IMR-90 (cell line): ENCODE measurements around the gene TMED3. TPM values are rescaled to one million over a fixed set of nuclear protein-coding genes. Genes with fewer than 3 reads are reported as not detected.

ENCODE experiments used
- ATAC-seq: fragments of 200-7000 bp; cut with Tn5 transposase; 2 replicates; pipeline ENCODE4 v1.9.1; 2020; ENCODE audit warnings: low read depth, mild to moderate bottlenecking, moderate library complexity
- BruUV-seq: library from RNA; stranded (reverse); fragments of 400-500 nt; replicated peaks from 2 replicates; lab custom pipeline; 2021; lab: Mats Ljungman, UMichigan
- CTCF ChIA-PET: fragments of 300-600 bp; formaldehyde crosslinking; extraction: SDS; loops from one replicate; lab custom pipeline; 2021; ENCODE audit warnings: antibody characterized with exemption; lab: Yijun Ruan, JAX
- POLR2A ChIA-PET: fragments of 300-600 bp; sonication (Branson Sonifier 250); formaldehyde crosslinking; loops from one replicate; lab custom pipeline; 2022; ENCODE audit warnings: antibody characterized with exemption; ENCODE audit not compliant: unreplicated experiment; lab: Charles Lee
- DNase-seq: peaks from one replicate; pipeline ENCODE4 v3.0.0; 2013
- H2AFZ ChIP-seq: replicated peaks from 2 replicates; pipeline ENCODE3; 2013; ENCODE audit warnings: low read length, mild to moderate bottlenecking; ENCODE audit not compliant: poor library complexity
- H2AK5ac ChIP-seq: 2 replicates; pipeline ENCODE4 v1.6.1; 2013; ENCODE audit warnings: low read depth, low read length, inconsistent platforms
- H2AK9ac ChIP-seq: replicated peaks from 2 replicates; pipeline ENCODE3; 2013; ENCODE audit warnings: mild to moderate bottlenecking, low read depth, low read length, moderate library complexity; ENCODE audit not compliant: poor library complexity
- H2BK120ac ChIP-seq: 2 replicates; pipeline ENCODE4 v1.6.1; 2013; ENCODE audit warnings: low read depth, low read length, inconsistent platforms
- H2BK15ac ChIP-seq: 3 replicates; pipeline ENCODE4 v1.6.1; 2013; ENCODE audit warnings: low read depth, low read length, inconsistent platforms
- H2BK20ac ChIP-seq: 2 replicates; pipeline ENCODE4 v1.6.1; 2013; ENCODE audit warnings: low read depth, mild to moderate bottlenecking, inconsistent platforms, low read length, moderate library complexity
- H2BK5ac ChIP-seq: 2 replicates; pipeline ENCODE4 v1.6.1; 2013; ENCODE audit warnings: mild to moderate bottlenecking, low read depth, low read length, inconsistent platforms; ENCODE audit not compliant: poor library complexity, severe bottlenecking
- H3K14ac ChIP-seq: replicated peaks from 2 replicates; pipeline ENCODE4 v1.6.1; 2013; ENCODE audit warnings: low read depth, low read length, inconsistent platforms
- H3K18ac ChIP-seq: 2 replicates; pipeline ENCODE4 v1.6.1; 2013; ENCODE audit warnings: low read depth, low read length, control low read depth
- H3K23ac ChIP-seq: 2 replicates; pipeline ENCODE4 v1.6.1; 2013; ENCODE audit warnings: low read depth, low read length, inconsistent platforms
- H3K27ac ChIP-seq: 2 replicates; pipeline ENCODE4 v1.5.1; 2013; ENCODE audit warnings: mild to moderate bottlenecking, control low read depth, low read length; ENCODE audit not compliant: insufficient read depth
- H3K27me3 ChIP-seq: 2 replicates; pipeline ENCODE4 v1.6.1; 2013; ENCODE audit warnings: low read length; ENCODE audit not compliant: control insufficient read depth, insufficient read depth
- H3K36me3 ChIP-seq: 2 replicates; pipeline ENCODE4 v1.6.1; 2013; ENCODE audit warnings: low read length, mixed read lengths; ENCODE audit not compliant: control insufficient read depth, insufficient read depth
- H3K4ac ChIP-seq: 2 replicates; pipeline ENCODE4 v1.6.1; 2013; ENCODE audit warnings: low read depth, low read length, inconsistent platforms
- H3K4me1 ChIP-seq: 2 replicates; pipeline ENCODE4 v1.6.1; 2013; ENCODE audit warnings: low read length, mixed read lengths; ENCODE audit not compliant: control insufficient read depth, insufficient read depth
- H3K4me2 ChIP-seq: 2 replicates; pipeline ENCODE4 v1.6.1; 2013; ENCODE audit warnings: low read depth, mild to moderate bottlenecking, control low read depth, low read length, moderate library complexity
- H3K4me3 ChIP-seq: 2 replicates; pipeline ENCODE4 v1.5.1; 2013; ENCODE audit warnings: low read depth, mild to moderate bottlenecking, control low read depth, low read length, moderate library complexity; ENCODE audit not compliant: insufficient read depth
- H3K56ac ChIP-seq: 2 replicates; pipeline ENCODE4 v1.6.1; 2013; ENCODE audit warnings: low read length, inconsistent platforms; ENCODE audit not compliant: insufficient read depth; ENCODE audit errors: extremely low read depth
- H3K79me1 ChIP-seq, 2 experiments: 2 replicates each; pipeline ENCODE4 v1.6.1; 2013; ENCODE audit warnings: low read length in 2 of 2, inconsistent platforms in 1 of 2, low read depth in 1 of 2
- H3K9ac ChIP-seq: 2 replicates; pipeline ENCODE4 v1.6.1; 2013; ENCODE audit warnings: low read depth, low read length, control low read depth
- H3K9me1 ChIP-seq: 2 replicates; pipeline ENCODE4 v1.6.1; 2013; ENCODE audit warnings: low read length, inconsistent platforms; ENCODE audit not compliant: insufficient read depth
- H3K9me3 ChIP-seq: 2 replicates; pipeline ENCODE4 v1.6.1; 2013; ENCODE audit warnings: low read length; ENCODE audit not compliant: control insufficient read depth, insufficient read depth
- H4K20me1 ChIP-seq: 2 replicates; pipeline ENCODE4 v1.6.1; 2013; ENCODE audit warnings: low read length, inconsistent platforms; ENCODE audit not compliant: insufficient read depth
- H4K5ac ChIP-seq: 2 replicates; pipeline ENCODE4 v1.6.1; 2013; ENCODE audit warnings: mild to moderate bottlenecking, low read depth, low read length, control low read depth
- H4K8ac ChIP-seq, 2 experiments: 2 replicates each; pipeline ENCODE4 v1.6.1; 2013; ENCODE audit warnings: low read depth in 2 of 2, low read length in 2 of 2, control low read depth in 1 of 2, inconsistent platforms in 1 of 2
- H4K91ac ChIP-seq: 2 replicates; pipeline ENCODE4 v1.6.1; 2013; ENCODE audit warnings: low read depth, low read length, inconsistent platforms; ENCODE audit not compliant: insufficient read depth
- BHLHE40 ChIP-seq: fragments of 150-350 bp; IDR thresholded peaks from 2 replicates; pipeline ENCODE4 v1.6.1; 2016; ENCODE audit warnings: mild to moderate bottlenecking, low read depth, low read length
- CEBPB ChIP-seq: IDR thresholded peaks from 2 replicates; pipeline ENCODE4 v1.6.1; 2012; ENCODE audit warnings: low read depth, low read length, improper control_type of control experiment
- CHD1 ChIP-seq: IDR thresholded peaks from 2 replicates; pipeline ENCODE4 v1.6.1; 2012; ENCODE audit warnings: low read depth, low read length, improper control_type of control experiment
- FOS ChIP-seq: fragments of 150-350 bp; IDR thresholded peaks from 2 replicates; pipeline ENCODE4 v1.6.1; 2016; ENCODE audit warnings: low read depth, low read length
- MAFK ChIP-seq: IDR thresholded peaks from 2 replicates; pipeline ENCODE4 v1.6.1; 2012; ENCODE audit warnings: low read depth, low read length, improper control_type of control experiment
- MAZ ChIP-seq: IDR thresholded peaks from 2 replicates; pipeline ENCODE4 v1.6.1; 2012; ENCODE audit warnings: low read depth, mild to moderate bottlenecking, low read length, improper control_type of control experiment, moderate library complexity, borderline replicate concordance
- MXI1 ChIP-seq: IDR thresholded peaks from 2 replicates; pipeline ENCODE4 v1.6.1; 2012; ENCODE audit warnings: low read depth, mild to moderate bottlenecking, low read length, moderate library complexity, borderline replicate concordance
- NFE2L2 ChIP-seq: fragments of 150-350 bp; IDR thresholded peaks from 2 replicates; pipeline ENCODE4 v1.6.1; 2016; ENCODE audit warnings: low read depth, mild to moderate bottlenecking, low read length
- POLR2A ChIP-seq: IDR thresholded peaks from 2 replicates; pipeline ENCODE4 v1.6.1; 2012; ENCODE audit warnings: mild to moderate bottlenecking, low read depth, low read length
- RAD21 ChIP-seq: IDR thresholded peaks from 2 replicates; pipeline ENCODE4 v1.6.1; 2012; ENCODE audit warnings: low read length, improper control_type of control experiment
- RCOR1 ChIP-seq: IDR thresholded peaks from 2 replicates; pipeline ENCODE4 v1.6.1; 2012; ENCODE audit warnings: mild to moderate bottlenecking, low read length, improper control_type of control experiment; ENCODE audit not compliant: insufficient replicate concordance
- RFX5 ChIP-seq: IDR thresholded peaks from 2 replicates; pipeline ENCODE4 v1.8.0; 2012; ENCODE audit warnings: low read depth, mild to moderate bottlenecking, low read length, moderate library complexity
- SMC3 ChIP-seq: fragments of 150-350 bp; IDR thresholded peaks from 2 replicates; pipeline ENCODE4 v1.6.1; 2016; ENCODE audit warnings: low read depth, mild to moderate bottlenecking, antibody characterized with exemption, low read length, moderate library complexity
- WGBS, 2 experiments: methylation state at CpG; one replicate each; pipeline versions ENCODE4 v1.1.5 to v1.1.7; 2013; ENCODE audit warnings: missing lambda C conversion rate in 2 of 2; ENCODE audit not compliant: insufficient read length in 1 of 2; ENCODE audit errors: extremely low coverage in 2 of 2; 5-methylcytosine and 5-hydroxymethylcytosine counted together
- dilution Hi-C: fragments of 300-500 bp; cut with HindIII; formaldehyde crosslinking; loops from one replicate; pipeline ENCODE4 v1.14.3; 2018; ENCODE audit warnings: low sequenced_read_pairs; ENCODE audit not compliant: unreplicated experiment
- in situ Hi-C: fragments of 300-500 bp; cut with MboI; formaldehyde crosslinking; loops from 3 replicates; pipeline ENCODE4 v1.14.3; 2019; ENCODE audit warnings: low sequenced_read_pairs, inconsistent platforms, mixed read lengths
- intact Hi-C: fragments of 100-400 bp; cut with micrococcal nuclease; formaldehyde crosslinking; loops from 2 replicates; pipeline ENCODE4 v1.10.0; 2022
- polyA plus RNA-seq, 3 experiments: library from polyadenylated mRNA; depleted of rRNA; stranded (reverse); fragments of >200 nt; gene quantifications; 2 replicates each; pipeline ENCODE4 v1.2.3, GENCODE V29; 2012; ENCODE audit warnings: low replicate concordance in 1 of 3
- total RNA-seq: library from RNA; depleted of rRNA; stranded (reverse); fragments of >200 nt; gene quantifications from 2 replicates; pipeline ENCODE4 v1.2.3, GENCODE V29; 2012
- TF ChIP-seq, protein P1 (sequence below): fragments of 150-350 bp; IDR thresholded peaks from 2 replicates; pipeline ENCODE4 v1.6.1; 2017; ENCODE audit warnings: mild to moderate bottlenecking, antibody characterized with exemption, low read length, low read depth
- TF ChIP-seq, protein P2 (sequence below): fragments of 150-350 bp; IDR thresholded peaks from 2 replicates; pipeline ENCODE4 v1.6.1; 2016; ENCODE audit warnings: low read depth, mild to moderate bottlenecking, low read length, moderate library complexity, borderline replicate concordance
- TF ChIP-seq, protein P3 (sequence below): conservative IDR thresholded peaks from 2 replicates; pipeline ENCODE4 v1.5.1; 2012; ENCODE audit warnings: mild to moderate bottlenecking, low read depth, low read length, improper control_type of control experiment

Gene TMED3
- total and polyA plus RNA-seq, 2 of the 4 experiments (the other 2 are of a cell fraction): 170 to 237 TPM

DNA sequence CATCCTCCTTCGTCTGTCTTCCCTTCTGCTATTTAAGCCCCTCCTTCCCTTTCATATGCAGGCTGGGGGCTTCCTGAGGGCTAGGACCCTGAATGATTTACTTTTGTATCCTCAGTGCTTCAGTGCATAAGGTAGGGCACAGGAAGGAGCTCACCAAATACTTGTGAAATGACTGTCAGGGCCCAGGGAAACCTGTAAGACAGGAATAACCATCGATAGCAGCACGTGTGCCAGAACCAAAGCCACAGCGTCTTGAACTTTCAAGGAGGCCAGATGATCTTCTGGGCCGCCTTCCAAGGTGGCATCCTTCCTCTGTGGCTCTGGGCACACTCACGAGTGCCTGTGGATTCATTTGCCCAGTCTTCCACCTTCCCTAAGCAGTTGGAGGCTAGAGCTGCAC, 3.9 kb downstream of the TMED3 start:
- Histone ChIP-seq H2BK20ac (no peak overlapping the region), H3K18ac (no peak overlapping the region), H4K8ac (no peak overlapping the region), H3K36me3 (peaks cover 54% of the 10 kb centered on the region), H3K56ac (no peak overlapping the region), H2AK5ac (no peak overlapping the region), H3K14ac (no peak overlapping the region), H3K23ac (no peak overlapping the region), H3K27ac (no peak overlapping the region), H3K4ac (no peak overlapping the region), H2AK9ac (no peak overlapping the region), H2AFZ (no peak overlapping the region), H3K9ac (no peak overlapping the region), H3K9me1 (peaks cover 22% of the 10 kb centered on the region), H3K4me1 (peaks cover 6% of the 10 kb centered on the region; the same call in 1 of the 2 replicates), H3K79me1 (peaks cover 37 to 76% of the 10 kb centered on the region in 2 experiments), H4K20me1 (peaks cover 15% of the 10 kb centered on the region), H3K4me3 (no peak overlapping the region), H2BK5ac (no peak overlapping the region), H2BK120ac (no peak overlapping the region), H4K91ac (no peak overlapping the region), H3K27me3 (no peaks in the 10 kb centered on the region), H3K9me3 (no peaks in the 10 kb centered on the region), H2BK15ac (no peak overlapping the region), H3K4me2 (no peak overlapping the region), H4K5ac (no peak overlapping the region)
- ChIA-PET POLR2A (no interaction called here), CTCF (no interaction called here)
- 88% methylated on average over 3 of the region's 6 CpGs; no CpG with 5 or more reads in 1 of the 2 experiments for WGBS, 2 experiments
- TF ChIP-seq RCOR1 (no peak), MXI1 (no peak), SMC3 (no peak), NFE2L2 (no peak), RFX5 (no peak), CEBPB (no peak), MAZ (no peak), FOS (no peak), BHLHE40 (no peak), RAD21 (no peak), MAFK (no peak), CHD1 (no peak), POLR2A (no peak)
- TF ChIP-seq, protein P1, sequence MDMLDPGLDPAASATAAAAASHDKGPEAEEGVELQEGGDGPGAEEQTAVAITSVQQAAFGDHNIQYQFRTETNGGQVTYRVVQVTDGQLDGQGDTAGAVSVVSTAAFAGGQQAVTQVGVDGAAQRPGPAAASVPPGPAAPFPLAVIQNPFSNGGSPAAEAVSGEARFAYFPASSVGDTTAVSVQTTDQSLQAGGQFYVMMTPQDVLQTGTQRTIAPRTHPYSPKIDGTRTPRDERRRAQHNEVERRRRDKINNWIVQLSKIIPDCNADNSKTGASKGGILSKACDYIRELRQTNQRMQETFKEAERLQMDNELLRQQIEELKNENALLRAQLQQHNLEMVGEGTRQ: no peak
- TF ChIP-seq, protein P2, sequence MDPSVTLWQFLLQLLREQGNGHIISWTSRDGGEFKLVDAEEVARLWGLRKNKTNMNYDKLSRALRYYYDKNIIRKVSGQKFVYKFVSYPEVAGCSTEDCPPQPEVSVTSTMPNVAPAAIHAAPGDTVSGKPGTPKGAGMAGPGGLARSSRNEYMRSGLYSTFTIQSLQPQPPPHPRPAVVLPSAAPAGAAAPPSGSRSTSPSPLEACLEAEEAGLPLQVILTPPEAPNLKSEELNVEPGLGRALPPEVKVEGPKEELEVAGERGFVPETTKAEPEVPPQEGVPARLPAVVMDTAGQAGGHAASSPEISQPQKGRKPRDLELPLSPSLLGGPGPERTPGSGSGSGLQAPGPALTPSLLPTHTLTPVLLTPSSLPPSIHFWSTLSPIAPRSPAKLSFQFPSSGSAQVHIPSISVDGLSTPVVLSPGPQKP: no peak
- TF ChIP-seq, protein P3, sequence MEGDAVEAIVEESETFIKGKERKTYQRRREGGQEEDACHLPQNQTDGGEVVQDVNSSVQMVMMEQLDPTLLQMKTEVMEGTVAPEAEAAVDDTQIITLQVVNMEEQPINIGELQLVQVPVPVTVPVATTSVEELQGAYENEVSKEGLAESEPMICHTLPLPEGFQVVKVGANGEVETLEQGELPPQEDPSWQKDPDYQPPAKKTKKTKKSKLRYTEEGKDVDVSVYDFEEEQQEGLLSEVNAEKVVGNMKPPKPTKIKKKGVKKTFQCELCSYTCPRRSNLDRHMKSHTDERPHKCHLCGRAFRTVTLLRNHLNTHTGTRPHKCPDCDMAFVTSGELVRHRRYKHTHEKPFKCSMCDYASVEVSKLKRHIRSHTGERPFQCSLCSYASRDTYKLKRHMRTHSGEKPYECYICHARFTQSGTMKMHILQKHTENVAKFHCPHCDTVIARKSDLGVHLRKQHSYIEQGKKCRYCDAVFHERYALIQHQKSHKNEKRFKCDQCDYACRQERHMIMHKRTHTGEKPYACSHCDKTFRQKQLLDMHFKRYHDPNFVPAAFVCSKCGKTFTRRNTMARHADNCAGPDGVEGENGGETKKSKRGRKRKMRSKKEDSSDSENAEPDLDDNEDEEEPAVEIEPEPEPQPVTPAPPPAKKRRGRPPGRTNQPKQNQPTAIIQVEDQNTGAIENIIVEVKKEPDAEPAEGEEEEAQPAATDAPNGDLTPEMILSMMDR: no peak
- BruUV-seq: no TSS peak
- DNase-seq (no peak), ATAC-seq (no peak)
- dilution Hi-C loops (no loop called here), intact Hi-C loops (no loop called here), in situ Hi-C loops (no loop called here)
